ENCODE data around the gene CDH5.

GRCh38 chr16:66427871-66428681 lies 61.6 kb downstream of the CDH5 start:
- no peak for TF ChIP-seq POLR2A (IDR thresholded peaks at IDR 0.05)
- no peak for TF ChIP-seq CTCF (IDR thresholded peaks at IDR 0.05)
